ES-I3 (cell line): ENCODE data around the gene TBX21.

ENCODE experiments used
- H3K36me3 ChIP-seq: 2 replicates; pipeline ENCODE4 v1.6.1; 2013; ENCODE audit warnings: mild to moderate bottlenecking, low read length, control low read depth, moderate library complexity; ENCODE audit not compliant: insufficient read depth
- H3K4me1 ChIP-seq: 2 replicates; pipeline ENCODE4 v1.6.1; 2013; ENCODE audit warnings: mild to moderate bottlenecking, control low read depth, low read length; ENCODE audit not compliant: insufficient read depth
- H3K9ac ChIP-seq: 2 replicates; pipeline ENCODE4 v1.6.1; 2013; ENCODE audit warnings: low read depth, mild to moderate bottlenecking, low read length, moderate library complexity
- H3K9me3 ChIP-seq: 2 replicates; pipeline ENCODE4 v1.6.1; 2013; ENCODE audit warnings: mild to moderate bottlenecking, low read length, moderate library complexity; ENCODE audit not compliant: control insufficient read depth, insufficient read depth

TBX21 gene

GRCh38 chr17:47715669-47716325 lies 17.2 kb upstream of the TBX21 start:
- Histone ChIP-seq H3K36me3 (no peaks in the 10 kb centered on the region), H3K9ac (no peak overlapping the region), H3K4me1 (peaks cover 27% of the 10 kb centered on the region; the same call in 1 of the 2 replicates), H3K9me3 (no peaks in the 10 kb centered on the region)

GRCh38 chr17:47716375-47716774 lies 16.7 kb upstream of the TBX21 start:
- no peaks in the 10 kb centered on the region for H3K9me3 ChIP-seq
- no peak overlapping the region for H3K9ac ChIP-seq
- no peaks in the 10 kb centered on the region for H3K36me3 ChIP-seq
- peaks cover 29% of the 10 kb centered on the region; the same call in 1 of the 2 replicates for H3K4me1 ChIP-seq

GRCh38 chr17:47717261-47717697 lies 15.8 kb upstream of the TBX21 start:
- Histone ChIP-seq H3K9ac (no peak overlapping the region), H3K4me1 (peaks cover 34% of the 10 kb centered on the region; the same call in 1 of the 2 replicates), H3K9me3 (no peaks in the 10 kb centered on the region), H3K36me3 (no peaks in the 10 kb centered on the region)

- Histone ChIP-seq H3K4me1 (peaks cover 34% of the 10 kb centered on the region; the same call in 1 of the 2 replicates), H3K36me3 (no peaks in the 10 kb centered on the region), H3K9ac (no peak overlapping the region), H3K9me3 (no peaks in the 10 kb centered on the region)
These were observed 14.9 kb upstream of the TBX21 start for GRCh38 chr17:47717979-47718621.

GRCh38 chr17:47718634-47719405 lies 14.2 kb upstream of the TBX21 start:
- H3K9ac ChIP-seq = no peak overlapping the region
- no peaks in the 10 kb centered on the region for H3K9me3 ChIP-seq
- H3K4me1 ChIP-seq = peaks cover 34% of the 10 kb centered on the region; the same call in 1 of the 2 replicates
- no peaks in the 10 kb centered on the region for H3K36me3 ChIP-seq

- Histone ChIP-seq H3K9me3 (no peaks in the 10 kb centered on the region), H3K9ac (no peak overlapping the region), H3K36me3 (no peaks in the 10 kb centered on the region), H3K4me1 (peaks cover 34% of the 10 kb centered on the region; the same call in 1 of the 2 replicates)
These were observed 13.5 kb upstream of the TBX21 start for GRCh38 chr17:47719411-47720152.

- Histone ChIP-seq H3K4me1 (peaks cover 34% of the 10 kb centered on the region; the same call in 1 of the 2 replicates), H3K36me3 (no peaks in the 10 kb centered on the region), H3K9ac (peak overlapping the region; percentile 25; the same call in 1 of the 2 replicates), H3K9me3 (no peaks in the 10 kb centered on the region)
These were observed 12.8 kb upstream of the TBX21 start for GRCh38 chr17:47720196-47720595.

- H3K36me3 ChIP-seq = no peaks in the 10 kb centered on the region
- H3K4me1 ChIP-seq = peaks cover 34% of the 10 kb centered on the region; the same call in 1 of the 2 replicates
- H3K9me3 ChIP-seq = no peaks in the 10 kb centered on the region
- peak overlapping the region; percentile 25; the same call in 1 of the 2 replicates for H3K9ac ChIP-seq
These were observed 12.1 kb upstream of the TBX21 start for GRCh38 chr17:47720754-47721533.

GRCh38 chr17:47721725-47722124 lies 11.3 kb upstream of the TBX21 start:
- no peaks in the 10 kb centered on the region for H3K36me3 ChIP-seq
- no peaks in the 10 kb centered on the region for H3K9me3 ChIP-seq
- peaks cover 34% of the 10 kb centered on the region; the same call in 1 of the 2 replicates for H3K4me1 ChIP-seq
- no peak overlapping the region for H3K9ac ChIP-seq

GRCh38 chr17:47724705-47725104 lies 8.3 kb upstream of the TBX21 start:
- Histone ChIP-seq H3K4me1 (peaks cover 24% of the 10 kb centered on the region; the same call in 1 of the 2 replicates), H3K36me3 (no peaks in the 10 kb centered on the region), H3K9me3 (no peaks in the 10 kb centered on the region), H3K9ac (no peak overlapping the region)

GRCh38 chr17:47725446-47726111 lies 7.5 kb upstream of the TBX21 start:
- Histone ChIP-seq H3K9ac (no peak overlapping the region), H3K9me3 (no peaks in the 10 kb centered on the region), H3K4me1 (peaks cover 18% of the 10 kb centered on the region; the same call in 1 of the 2 replicates), H3K36me3 (no peaks in the 10 kb centered on the region)

GRCh38 chr17:47726796-47727703 lies 6.0 kb upstream of the TBX21 start:
- Histone ChIP-seq H3K36me3 (no peaks in the 10 kb centered on the region), H3K4me1 (peaks cover 8% of the 10 kb centered on the region; the same call in 1 of the 2 replicates), H3K9ac (no peak overlapping the region), H3K9me3 (no peaks in the 10 kb centered on the region)
